NCI-H345 treated with DMSO at 0.1 percent for 48 hours (cell line): ENCODE measurements around the gene OR2C3.
"Not testable (repeated sequence)": the region's sequence is repeated elsewhere in the genome, so short reads cannot be mapped to it uniquely, and the experiment has no call there.

Experiments used
- DNase-seq: peaks from one replicate; lab custom pipeline; 2025; ENCODE audit not compliant: unreplicated experiment; lab: John Stamatoyannopoulos, UW

OR2C3 gene

GRCh38 chr1:247536340-247536739, at the start of gene OR2C3:
Gene OR2C3, minus strand, starts transcription at chr1:247536440. Its CDS starts 3,929 bp downstream, at chr1:247532511.
- DNase-seq = no peak

GRCh38 chr1:247578946-247579460, 42.8 kb upstream of the OR2C3 start:
- DNase-seq = no peak

- no peak for DNase-seq
Measured at GRCh38 chr1:247576514-247576913, 40.3 kb upstream of the OR2C3 start.

GRCh38 chr1:247574664-247575063, 38.4 kb upstream of the OR2C3 start:
- no peak for DNase-seq

DNA sequence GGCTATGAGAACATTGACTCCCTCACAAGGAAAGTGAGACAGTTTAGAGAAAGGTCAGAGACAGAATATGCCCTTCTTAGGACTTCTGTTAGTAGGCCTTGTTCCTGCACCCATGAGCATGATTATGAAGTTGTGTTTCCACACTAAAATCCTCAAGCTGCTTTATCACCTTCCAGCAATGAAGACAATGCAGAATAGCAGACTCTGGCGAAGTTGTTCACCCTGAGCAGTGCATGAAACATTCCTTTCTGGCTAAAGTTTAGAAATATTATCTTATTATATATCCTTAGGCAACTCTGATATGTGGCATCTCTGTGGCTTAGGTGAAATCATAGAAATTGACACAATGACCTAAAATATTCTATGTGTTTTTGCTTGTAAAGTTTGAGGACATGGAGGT, 38.0 kb upstream of the OR2C3 start:
- no peak for DNase-seq

GRCh38 chr1:247562198-247562597, 26.0 kb upstream of the OR2C3 start:
- DNase-seq = no peak

- DNase-seq = no peak
Measured at GRCh38 chr1:247561711-247562110, 25.5 kb upstream of the OR2C3 start.

DNA sequence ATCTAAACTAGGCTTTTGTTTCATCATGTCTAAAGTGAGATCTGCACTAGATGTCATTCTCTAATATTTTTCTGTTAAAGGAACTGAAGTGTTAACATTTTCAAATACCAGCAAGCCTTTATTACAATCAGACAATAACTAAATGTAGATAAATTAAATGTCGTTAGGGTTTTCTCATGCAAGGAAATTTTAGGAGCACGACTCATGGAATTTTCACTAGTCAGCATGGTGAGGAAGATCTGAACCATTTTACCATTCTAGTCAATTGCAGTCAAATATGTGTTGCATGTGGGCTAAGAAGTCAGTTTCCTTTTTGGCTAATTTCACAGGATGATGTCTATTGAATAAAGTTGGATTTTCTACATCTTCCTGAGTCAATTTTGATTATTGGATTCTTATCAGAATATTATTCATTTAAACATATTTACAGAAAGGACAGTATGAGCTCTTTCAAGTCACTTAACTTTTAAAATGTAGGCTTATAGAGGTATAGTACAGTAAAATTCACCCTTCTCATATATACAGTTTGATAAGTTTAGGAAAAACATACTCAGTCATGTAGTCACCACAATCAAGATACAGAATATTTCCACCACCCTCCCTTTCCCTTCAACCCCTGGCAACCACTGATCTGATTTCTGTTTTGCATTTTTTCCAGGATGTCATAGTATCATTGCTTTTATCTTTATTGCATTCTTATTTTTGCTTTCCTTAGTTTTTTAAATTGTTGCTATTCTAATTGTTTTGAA, 21.9 kb upstream of the OR2C3 start:
- DNase-seq = no peak

DNA sequence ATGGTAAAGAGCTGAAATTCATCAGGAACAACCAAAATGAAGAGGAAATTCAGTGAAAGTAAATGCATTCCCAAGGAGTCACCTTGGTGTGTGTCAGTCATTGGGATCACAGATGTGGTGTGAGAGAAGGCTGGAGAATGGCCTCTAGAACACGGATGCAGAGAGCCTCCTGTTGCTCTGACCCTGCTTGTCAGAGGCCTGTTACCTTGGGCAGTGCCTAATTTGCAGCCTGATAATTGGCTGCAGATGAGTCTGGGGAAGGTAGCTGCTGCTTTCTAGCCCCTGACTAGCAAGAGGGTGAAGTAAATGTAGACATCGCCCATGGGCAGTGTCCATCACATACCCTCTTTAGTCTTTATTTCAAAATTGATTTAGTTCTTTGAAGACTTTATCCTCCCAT, 16.0 kb upstream of the OR2C3 start:
- no peak for DNase-seq

DNA sequence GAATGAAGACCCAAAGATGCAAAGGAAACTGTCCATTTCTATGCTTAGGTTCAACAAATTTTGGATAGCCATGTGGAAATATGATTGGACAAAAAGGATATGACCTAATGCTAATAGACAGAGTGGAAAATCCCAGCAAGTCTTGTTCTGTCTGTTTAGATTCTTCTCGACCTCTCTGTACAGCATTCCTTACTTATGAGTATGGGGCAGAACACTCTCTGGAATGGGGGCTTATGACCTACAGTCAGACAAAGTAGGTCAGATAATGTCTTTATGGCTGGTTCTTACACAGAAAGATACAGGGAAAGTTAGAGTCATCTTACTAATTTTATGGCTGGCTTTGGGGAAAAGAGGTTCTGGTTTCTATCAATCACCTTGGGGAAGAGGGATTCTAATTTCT, 15.5 kb upstream of the OR2C3 start:
- no peak for DNase-seq

DNA sequence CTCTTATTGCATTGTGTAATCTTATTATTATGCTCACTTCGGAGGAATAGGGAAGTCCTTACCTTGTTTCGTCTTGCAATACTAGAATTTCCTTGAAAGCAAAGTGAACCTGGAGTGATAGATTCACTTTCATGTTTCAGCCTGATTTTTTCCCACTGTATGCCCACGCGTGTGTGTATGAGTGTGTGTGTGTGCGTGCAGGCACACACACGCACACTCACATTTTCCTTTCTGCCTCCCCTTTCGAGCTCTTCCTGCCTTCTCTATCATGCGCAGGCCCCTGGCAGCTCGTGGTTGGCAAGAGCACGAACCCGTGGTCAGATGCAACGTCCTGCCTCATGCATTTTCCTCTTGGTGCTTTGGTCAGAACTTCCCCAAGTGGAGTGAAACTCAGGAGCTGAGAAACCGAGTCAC, 12.5 kb upstream of the OR2C3 start, which contains the start of gene GCSAML:
Gene GCSAML (plus strand): TSS at position 366 of the 414 bp plus-strand sequence. CDS start 58 bp downstream, outside the sequence.
- DNase-seq = no peak

- DNase-seq = no peak
Measured at GRCh38 chr1:247548092-247548491, 11.9 kb upstream of the OR2C3 start.

GRCh38 chr1:247542811-247543210, 6.6 kb upstream of the OR2C3 start:
- no peak for DNase-seq

DNA sequence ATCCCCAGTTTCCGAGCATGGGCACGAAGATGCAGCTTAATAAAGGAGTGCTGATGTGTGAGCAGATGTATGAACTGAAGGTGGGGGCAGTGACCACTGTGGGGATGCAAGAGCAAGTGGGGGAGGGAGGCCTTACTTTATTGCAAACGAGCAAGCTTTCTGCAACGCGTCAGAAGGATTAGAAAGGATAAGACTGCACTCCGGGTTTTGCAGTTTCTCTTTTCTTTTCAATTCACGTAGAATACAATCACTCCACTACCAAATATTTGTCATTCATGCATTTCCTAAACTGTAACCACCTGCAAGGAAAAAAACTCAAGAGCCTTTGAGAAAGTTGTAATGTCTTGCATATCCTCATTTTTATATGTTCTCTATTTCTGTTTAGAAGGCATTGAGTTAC, 4.3 kb upstream of the OR2C3 start:
- no peak for DNase-seq

DNA sequence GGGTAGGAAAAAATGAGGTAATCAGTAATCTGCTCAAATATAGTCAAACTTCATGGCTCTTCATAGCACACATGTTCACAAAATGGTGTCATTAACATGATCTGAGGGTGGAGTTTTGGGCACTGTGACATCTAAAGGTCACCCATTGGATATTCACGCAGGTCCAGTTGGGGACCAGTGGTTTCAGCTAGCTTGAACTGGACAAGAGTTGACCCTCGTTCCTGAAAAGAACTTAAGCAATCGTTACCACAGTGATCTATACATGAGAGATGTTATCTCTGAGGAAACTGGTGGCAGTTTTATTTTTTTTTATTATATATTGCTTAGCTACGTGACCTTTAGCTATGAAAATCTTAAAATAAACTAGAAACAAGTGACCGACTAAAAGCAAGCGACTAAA, 3.0 kb upstream of the OR2C3 start:
- no peak for DNase-seq

- no peak for DNase-seq
Measured at GRCh38 chr1:247538561-247538960, 2.3 kb upstream of the OR2C3 start.

- no peak for DNase-seq
Measured at GRCh38 chr1:247535402-247535801, 838 bp downstream of the OR2C3 start.

DNA sequence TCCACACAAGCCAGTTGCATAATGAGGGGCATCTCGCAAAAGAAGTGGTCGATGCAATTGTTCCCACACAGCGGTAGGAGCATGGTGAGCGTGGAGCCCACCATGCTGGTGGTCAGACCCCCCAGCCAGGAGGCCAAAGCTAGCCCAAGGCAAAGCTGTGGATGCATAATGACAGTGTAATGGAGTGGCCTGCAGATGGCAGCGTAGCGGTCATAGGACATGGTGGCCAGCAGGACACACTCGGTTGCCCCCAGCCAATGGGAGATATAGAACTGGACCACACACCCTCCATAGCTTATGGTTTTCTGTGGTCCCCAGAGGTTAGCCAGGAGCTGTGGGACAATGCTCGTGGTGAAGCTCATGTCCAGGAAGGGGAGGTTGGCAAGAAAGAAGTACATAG, 4.3 kb downstream of the OR2C3 start:
- DNase-seq = no peak

GRCh38 chr1:247530785-247531184, 5.5 kb downstream of the OR2C3 start:
- no peak for DNase-seq

DNA sequence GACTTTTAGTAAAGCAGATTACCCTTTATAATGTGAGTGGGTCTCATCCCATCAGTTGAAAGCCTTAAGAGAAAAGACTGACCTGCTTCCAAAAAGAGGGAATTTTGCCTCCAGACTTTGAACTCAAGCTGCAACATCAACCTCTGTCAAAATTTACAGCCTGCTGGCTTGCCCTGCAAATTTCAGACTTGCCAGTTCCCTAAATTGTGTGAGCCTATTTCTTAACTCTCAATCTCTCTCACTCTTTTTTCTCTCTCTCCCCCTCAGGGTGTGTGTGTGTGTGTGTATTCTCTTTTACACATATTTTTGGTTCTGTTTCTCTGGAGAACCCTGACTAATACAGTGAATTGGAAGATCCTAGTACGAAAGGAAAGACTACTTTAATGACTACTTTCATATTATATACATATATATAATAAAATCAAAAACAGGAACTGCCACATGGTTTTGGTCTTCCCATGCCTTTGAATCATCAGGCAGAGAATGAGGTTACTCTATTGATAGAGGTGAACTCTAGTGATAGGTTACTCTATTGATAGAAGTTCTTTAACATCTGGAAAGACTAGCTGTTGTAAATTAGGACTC, 6.4 kb downstream of the OR2C3 start:
- DNase-seq = no peak

GRCh38 chr1:247528812-247529474, 7.3 kb downstream of the OR2C3 start:
- no peak for DNase-seq

GRCh38 chr1:247521886-247522285, 14.4 kb downstream of the OR2C3 start:
- not testable (repeated sequence) for DNase-seq
